HG02759 (cell line): Measurements from ENCODE around the gene CPEB4.

ENCODE experiments used
- ATAC-seq: cut with Tn5 transposase; IDR thresholded peaks from one replicate; pipeline ENCODE4 v1.9.1; 2021; ENCODE audit warnings: mild to moderate bottlenecking, moderate library complexity; ENCODE audit not compliant: unreplicated experiment

Gene CPEB4

DNA sequence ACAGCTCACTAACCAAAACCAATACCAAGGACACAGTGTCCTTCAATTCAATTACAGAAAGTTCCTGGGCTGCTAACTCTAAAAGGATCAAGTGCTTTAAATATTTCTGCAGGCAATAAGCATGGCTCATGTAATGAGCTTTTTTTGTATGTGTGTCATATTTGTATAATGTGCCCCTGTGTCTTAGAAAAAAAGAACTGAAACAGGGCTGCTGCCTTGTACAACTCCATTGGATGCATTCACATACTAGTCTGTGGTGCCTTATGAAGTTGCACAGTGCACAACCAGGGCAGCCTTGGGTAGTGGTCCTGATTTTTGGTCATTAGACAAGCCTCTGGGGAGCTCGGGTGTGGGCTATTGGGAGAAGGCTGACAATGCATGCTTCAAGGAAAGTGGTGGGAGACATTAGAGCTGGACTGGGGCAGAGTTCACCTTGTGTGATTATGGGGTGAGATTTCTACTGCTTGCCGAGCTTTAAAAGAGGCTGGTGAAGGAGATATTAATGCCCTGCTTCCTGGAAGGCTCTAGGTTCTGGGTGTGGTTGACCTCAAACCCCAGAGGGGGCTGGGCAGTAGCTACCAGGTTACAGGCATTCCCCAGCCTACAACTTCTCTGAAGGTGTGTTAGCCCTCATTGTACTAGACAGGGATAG lies 3.6 kb upstream of the CPEB4 start:
- ATAC-seq: peak; percentile 21

DNA sequence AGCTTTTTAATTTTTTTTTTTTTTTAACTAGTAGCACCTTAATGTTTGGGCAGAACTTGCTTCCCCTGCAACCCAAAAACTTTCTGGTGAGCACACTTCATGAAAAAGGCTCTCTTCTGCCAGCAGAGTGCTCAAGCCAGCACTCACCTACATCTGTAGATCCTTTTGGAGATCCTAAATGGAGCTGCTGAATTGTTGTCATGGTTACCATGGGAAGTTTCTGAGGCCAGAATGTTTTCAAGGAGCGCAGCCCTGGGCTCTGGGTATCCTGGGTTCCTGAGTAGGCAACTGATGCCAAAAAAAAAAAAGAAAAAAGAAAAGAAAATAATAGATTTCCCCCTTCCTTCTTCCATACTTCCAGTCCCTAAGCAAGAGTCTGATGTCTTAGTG lies 3.1 kb upstream of the CPEB4 start:
- no peak for ATAC-seq

DNA sequence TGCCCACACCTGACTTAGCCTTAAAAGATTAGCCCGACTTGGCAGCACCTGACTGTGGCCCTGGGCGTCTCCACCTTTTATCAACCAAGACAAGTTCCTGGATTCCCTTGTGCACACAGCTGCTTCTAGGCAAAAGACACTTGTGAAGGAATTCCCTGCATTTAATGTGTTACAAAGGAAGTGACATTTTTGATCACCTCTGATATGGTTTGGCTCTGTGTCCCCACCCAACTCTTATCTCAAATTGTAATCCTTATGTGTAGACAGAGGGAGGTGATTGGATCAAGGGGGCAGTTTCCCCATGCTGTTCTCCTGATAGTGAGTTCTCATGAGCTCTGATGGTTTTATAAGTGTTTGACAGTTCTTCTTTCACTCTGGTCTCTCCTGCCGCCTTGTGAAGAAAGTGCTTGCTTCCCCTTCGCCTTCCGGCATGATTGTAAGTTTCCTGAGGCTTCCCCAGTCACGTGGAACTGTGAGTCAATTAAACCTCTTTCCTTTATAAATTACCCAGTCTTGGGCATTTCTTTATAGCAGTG lies 2.6 kb upstream of the CPEB4 start:
- ATAC-seq: no peak

DNA sequence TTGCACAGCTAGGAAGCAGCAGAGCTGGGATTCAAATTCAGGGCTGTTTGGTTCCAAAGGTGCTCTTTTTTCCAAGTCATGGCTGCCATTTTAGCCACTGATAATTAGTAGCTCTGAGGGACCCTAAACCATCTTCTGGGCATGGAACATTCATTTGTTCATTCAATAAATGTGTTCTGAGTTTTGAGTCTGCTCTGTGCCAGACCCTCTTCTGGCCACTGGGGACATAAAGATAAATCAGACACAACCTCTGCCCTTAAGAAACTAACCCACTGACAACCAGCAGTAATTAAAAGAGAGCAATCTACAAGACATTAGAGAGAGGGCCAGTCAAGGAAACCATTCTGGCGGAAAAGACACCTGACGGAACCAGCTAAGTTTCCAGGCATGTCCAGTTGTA lies 2.0 kb upstream of the CPEB4 start:
- ATAC-seq: no peak

DNA sequence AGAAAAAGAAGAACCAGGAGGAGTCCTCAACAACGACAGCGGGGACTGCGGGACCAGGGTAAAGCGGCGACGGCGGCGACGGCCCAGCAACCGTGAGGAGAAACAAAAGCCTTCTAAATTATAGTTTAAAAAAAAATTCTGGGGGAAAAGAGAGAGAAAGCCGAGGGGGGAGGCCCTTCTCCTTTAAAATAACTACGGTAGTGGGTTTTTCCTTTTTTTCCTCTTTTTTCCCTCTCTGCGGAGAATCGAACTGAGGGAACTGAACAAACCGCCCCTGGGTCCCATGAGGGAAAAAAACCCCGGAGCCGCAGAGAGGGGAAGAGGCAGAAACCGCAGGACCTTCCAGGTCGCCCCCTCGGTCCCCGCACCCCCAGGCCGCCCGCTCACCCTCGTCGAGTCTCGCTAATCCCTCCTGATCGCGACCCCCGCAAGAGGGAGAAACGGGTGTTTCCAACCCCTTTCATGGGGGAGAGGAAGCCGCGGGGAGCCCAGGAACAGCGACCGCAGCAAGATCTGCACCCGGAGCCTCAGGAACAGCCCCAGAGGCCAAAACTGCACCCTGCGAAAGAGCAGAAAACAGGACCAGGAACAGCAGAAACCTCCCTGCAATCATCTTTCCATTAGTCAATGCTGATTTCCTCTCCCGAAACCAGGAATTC lies 453 bp downstream of the CPEB4 start:
- no peak for ATAC-seq

DNA sequence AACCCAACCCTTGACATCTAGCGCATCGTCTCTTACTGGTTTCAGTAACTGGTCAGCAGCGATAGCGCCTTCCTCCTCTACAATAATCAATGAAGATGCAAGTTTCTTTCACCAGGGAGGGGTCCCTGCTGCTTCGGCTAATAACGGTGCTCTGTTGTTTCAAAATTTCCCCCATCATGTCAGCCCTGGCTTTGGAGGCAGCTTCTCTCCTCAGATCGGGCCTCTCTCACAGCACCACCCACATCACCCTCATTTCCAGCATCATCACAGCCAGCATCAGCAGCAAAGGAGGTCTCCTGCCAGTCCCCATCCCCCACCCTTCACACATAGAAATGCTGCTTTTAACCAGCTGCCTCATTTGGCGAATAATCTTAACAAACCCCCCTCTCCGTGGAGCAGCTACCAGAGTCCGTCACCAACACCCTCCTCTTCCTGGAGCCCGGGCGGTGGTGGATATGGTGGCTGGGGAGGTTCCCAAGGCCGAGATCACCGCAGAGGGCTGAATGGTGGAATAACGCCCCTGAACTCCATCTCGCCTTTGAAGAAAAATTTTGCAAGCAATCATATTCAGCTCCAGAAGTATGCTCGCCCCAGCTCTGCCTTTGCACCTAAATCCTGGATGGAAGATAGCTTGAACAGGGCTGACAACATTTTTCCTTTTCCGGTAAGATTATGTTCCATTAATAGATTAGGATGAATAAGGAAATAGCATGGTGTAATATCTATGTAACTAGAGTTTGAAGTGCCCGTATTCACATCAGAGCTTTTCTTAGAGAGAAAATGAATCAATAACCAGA lies 2.2 kb downstream of the CPEB4 start:
- ATAC-seq: no peak

DNA sequence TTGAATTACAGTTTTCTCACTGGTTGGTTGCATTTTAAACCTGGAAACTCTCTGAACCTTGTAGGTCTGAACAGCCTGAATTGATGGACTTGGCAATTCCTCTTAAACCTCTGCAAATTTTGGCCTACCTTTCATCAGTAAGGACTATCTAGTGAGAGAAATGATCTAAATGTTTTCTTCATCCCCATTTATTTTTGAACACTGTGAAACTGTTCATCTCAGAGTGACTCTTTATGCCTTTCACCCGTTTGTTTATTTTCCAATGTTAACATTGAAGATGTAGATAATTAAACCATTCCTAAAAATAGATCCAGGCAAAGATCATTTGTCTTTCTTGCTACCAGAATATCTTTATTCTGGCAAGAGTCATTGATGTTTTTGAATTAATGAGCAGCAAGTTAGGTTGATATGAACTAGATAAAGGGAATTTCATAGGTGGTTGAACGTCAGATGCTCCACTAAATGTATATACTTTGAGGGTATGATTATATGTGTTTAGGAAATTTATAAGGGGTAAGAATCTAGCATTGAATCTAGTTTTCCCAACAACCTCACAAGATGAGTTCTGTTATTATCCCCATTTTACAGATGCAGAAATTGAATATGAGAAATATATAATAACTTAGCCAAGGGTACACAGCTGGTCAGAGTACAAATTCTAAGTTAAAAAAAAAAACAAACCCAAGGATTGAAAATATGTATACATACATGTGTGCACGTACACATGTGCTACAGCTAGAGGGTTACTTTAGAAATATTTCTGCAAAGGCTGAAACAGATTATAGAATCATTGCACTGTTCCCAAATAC lies 3.4 kb downstream of the CPEB4 start:
- ATAC-seq: no peak

DNA sequence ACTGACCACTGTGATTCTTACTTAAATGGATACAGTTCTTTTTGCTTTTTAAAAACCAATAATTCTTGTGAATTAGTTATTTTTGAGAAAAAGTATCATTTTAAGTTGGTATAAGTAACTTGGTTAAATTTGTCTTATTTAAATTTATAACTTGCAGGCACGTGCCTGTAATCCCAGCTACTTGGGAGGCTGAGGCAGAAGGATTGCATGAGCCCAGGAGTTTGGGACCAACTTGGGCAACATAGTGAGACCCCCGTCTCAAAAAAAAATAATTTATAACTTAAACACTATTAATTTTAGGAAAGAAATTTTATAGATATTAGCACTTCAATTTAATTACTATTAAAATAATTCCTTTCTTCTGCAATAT lies 5.0 kb downstream of the CPEB4 start:
- ATAC-seq: no peak

DNA sequence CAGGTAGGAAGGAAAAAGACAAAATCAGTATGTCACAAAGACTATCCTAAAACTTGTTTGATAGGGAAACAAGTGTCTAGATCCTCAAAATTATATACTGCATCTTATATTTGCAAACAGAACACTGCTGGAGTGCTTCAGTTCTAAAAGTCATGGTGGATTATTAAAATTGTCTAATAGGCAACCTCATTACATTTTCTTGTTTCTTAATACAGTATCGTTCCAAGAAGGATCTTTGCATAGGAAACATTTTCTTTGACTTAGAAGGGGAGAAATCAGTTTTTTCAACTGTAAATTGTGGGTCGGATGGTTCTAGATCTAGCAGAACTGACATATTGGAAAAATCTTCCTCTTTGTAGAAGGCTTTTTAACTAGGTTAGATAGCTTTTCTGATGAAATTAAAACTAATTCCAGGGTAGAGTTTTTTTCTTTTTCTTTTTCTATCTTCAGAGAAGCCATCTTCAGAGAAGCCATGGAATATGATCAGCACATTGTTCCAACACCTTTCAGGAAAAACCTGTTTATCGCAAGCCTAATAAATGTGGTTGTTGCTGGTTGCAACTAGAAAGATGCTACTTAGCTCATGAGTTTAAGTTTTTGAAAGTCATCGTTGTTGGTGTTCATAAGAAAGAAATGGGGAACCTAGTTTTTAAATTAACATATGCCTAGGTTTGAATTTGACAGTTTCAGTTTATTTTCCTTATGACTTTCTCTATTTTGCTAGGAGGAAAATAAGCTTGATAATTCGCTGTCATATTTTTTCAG lies 7.4 kb downstream of the CPEB4 start:
- no peak for ATAC-seq

DNA sequence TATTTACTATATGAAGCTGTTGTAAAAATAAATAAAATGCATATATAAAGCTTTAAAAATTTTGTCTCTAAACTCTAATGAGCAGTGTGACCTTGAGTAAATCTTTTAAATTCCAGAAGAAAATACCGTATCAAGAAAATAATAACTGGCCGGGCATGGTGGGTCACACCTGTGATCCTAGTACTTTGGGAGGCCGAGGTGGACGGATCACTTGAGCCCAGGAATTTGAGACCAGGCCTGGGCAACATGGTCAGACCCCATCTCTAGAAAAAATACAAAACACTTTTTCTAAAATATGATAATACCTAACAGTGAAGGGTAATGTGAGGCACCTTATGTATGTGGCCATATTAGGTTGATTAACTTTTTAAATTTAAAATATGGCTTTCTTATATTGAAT lies 8.5 kb downstream of the CPEB4 start:
- ATAC-seq: no peak

DNA sequence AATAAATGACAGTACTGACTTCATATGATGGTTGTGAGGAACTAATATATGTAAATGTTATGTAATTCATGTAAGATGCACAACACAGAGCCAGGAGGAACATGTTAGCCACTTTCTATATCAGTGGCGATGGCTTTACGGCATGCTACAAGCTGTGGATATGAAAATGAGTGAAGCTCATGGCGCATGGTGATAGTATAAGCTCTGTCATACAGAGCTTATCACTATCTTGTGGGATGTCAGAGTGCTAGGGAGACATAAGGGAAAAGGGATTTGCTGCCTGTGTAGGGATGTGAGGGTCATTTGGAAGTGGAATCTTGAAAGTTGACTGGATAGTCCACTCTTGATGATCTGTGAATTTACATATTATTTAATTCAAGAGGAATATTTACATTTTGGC lies 13.6 kb downstream of the CPEB4 start:
- no peak for ATAC-seq

DNA sequence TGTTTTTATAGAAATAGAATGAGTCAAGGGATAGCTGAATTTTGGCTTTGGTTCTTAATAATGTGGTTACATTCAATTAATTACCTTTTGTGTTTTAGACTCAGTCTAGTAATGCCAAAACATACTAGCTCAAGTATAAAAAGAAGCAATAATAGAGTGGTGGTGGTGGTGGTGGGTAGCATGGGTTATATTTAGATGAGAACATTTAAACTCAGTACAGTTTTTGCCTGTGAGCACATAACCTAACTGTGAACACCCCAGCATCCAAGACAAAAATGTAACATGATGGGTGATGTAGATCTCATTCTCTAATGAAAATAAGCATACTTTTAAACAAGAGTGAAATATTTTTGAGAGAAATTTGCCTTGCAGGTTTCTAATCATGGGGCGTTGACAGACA lies 14.2 kb downstream of the CPEB4 start:
- ATAC-seq: no peak

DNA sequence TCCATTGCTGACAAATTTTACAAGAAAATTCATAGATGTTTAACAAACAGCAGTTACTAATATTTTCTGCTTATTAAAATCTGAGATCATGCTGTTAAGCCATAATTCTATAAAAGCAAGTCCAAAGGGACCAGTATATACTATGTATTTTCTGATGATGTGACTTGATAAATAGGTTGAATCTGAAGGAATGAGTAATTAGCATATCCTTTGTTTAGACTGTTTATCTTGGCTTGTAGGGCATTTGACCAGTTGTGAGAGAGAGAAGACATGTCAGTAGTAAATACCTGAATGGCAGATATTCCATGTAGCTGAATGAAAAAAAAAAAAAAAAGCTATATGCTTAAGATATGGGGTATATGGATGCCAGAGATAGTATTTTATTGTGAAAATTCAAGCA lies 14.6 kb downstream of the CPEB4 start:
- no peak for ATAC-seq

DNA sequence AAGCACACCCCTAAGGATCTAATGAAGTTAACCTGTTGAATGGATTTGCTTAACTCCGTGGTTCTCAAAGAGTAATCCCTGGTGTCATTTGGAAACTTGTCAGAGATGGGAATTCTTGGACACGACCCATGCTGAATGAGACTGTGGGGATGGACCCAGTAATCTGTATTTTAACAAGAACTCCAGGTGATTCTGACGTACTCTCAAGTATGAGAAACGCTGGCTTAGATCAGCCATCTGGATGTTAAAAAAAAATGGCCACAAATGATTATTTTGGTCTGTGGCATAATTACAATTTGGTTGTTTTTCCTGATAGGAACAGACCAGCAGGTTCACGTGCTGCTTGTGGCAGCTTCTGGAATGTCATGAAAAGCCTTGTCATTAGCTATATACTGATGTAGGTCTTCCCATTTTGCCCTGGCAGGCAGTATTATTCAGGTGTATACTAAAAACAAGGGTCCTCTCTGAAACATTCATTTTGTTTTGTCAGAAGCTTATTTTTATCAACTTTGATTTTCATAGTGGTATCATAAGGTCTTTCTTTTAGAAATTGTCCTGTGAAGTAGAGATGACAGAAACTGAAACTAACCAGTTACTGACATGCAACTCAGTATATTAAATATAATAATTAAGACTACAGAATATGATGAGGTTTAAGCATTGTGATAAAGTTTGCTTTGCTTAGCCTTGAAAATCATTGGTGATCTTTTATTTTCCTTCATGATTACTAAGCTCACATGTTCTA lies 15.4 kb downstream of the CPEB4 start:
- no peak for ATAC-seq

DNA sequence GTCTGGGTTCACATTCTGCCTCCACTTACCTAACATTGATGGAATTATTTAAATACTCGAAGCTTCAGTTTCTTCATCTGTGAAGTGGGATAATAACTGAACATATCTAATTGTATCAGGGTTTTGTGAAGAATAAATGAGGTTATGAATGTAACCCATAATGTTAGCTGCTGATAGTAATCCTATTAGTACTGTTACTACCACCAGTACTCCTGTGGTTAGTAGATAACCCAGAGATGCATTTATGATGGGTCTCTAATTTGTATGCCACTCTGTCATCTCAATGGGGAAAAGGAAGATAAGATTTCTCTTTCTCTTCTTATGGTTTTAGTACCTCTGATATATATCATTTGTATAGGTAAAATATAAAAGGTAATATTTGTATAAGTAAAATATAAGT lies 16.0 kb downstream of the CPEB4 start:
- ATAC-seq: no peak

DNA sequence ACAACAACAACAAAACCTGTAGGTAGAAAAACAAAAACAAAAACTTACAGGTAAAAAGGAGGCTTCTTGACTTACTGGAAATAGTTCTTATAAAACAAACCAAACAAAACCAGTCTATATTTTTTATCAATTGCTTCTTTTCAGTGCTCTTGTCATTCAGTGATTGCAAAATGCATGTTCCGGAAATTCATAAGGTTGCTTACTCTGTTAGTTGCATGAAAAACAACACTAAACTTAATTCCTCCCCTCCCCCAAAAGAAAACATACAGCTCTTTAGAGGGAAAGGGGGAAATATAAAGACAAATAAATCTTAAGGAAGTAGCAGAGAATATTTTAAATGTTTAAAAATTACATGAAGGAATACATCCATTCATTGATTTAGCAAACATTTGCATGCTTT lies 19.1 kb downstream of the CPEB4 start:
- ATAC-seq: no peak

DNA sequence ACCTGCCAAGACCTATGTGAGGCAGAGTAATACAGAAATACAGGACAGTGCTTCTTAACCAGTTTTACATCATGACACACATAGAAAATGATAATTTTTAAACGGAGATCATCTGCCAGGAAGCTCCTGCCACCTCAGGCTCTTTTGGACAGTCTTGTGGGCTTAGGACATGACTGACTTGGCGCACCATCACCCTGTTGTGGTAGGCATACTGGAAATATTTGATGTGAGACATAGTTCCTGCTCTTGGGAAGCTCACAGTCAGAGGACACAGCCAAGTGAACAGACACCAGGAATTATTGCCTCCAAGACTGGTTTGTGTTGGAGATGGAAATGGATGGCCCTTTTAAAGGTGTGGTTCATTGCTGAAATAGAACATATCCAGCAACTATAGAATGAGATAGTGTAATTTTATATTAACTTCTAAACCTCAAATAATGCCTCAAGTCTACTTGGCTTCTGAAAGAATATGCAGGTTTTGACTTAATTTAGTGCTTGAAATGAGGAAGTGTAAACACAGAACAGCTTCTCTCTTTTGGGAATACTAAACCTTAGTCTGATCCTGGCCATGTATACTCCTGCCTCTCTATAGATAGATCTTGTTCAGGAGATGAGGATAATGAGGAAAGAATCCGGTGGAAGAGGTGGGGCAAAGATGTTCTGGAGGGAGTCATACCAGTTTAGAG lies 19.7 kb downstream of the CPEB4 start:
- ATAC-seq: no peak

DNA sequence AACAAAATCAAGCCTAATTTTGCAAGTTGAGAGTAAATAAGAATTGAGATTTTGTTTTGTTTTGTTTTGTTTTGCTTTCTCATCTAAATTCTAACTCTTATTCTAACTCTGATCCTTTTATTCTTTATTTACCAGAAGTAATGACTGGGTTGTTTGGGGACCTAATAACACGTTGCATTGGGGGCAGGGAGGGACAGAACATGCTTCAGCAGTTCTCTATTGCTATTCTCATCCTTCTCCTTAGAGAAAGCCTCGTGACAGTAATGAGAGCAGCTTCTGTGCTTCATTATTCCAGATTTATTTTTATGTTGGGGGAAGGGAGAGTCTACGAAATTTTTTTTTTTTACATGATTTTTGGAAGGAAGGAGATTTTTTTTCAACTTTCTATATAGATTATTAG lies 21.1 kb downstream of the CPEB4 start:
- ATAC-seq: no peak

DNA sequence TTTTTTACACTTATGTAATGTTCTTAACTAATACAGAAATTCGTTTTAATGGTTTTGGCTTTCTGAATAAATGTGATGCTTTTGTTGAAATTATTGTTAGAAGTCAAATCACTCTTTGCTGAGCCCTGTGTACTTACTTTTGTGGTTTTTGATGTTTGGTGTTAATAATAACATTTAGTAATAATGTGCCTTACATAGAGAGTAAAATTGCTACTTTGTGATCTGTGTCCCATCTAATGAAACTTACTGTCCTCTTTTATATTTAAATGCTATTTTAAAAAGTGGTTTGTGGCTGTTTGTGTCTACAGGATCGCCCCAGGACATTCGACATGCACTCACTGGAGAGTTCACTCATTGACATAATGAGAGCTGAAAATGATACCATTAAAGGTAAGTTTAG lies 22.1 kb downstream of the CPEB4 start:
- ATAC-seq: no peak
